HG03439 (cell line): ENCODE measurements around the gene PRR7.

Experiments used
- ATAC-seq: cut with Tn5 transposase; IDR thresholded peaks from one replicate; pipeline ENCODE4 v1.9.1; 2021; ENCODE audit warnings: mild to moderate bottlenecking, moderate library complexity; ENCODE audit not compliant: unreplicated experiment

PRR7 gene

GRCh38 chr5:177449140-177450061, 2.8 kb downstream of the PRR7 start:
- no peak for ATAC-seq

DNA sequence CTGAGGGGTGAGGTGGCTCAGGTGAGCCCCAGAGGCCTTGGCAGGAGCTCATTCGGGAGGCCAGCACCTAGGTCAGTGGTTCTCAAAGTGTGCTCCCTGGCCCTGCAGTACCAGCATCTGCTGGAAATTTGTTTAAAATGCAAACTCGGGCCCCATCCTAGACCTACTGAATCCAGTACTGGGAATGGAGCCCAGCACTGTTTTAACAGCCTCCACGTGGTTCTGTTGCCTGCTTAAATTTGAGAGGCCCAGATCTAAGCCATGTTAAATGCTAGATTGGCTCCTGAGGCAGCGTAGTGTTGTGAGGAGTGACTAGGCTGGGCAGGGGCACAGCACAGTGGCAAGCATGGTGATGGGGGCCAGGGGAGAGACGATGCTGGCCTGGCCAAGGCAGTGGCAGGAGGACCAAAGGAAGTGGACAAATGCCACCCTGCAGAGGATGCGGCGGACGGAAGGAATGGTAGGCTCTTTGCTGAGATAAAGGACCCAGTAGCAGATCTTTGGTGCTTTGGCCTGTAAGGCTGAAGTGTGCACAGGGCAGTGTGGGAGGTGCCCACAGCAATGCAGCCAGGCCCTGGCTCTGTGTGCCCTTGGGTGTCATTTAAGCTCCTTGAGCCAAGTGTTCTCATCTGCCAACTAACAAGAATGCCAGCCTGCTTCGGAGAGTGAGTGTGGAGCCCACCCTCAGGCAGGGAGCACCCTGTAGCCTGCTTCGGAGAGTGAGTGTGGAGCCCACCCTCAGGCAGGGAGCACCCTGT, 4.2 kb downstream of the PRR7 start:
- no peak for ATAC-seq

- no peak for ATAC-seq
These were observed 6.3 kb downstream of the PRR7 start for GRCh38 chr5:177452688-177453638.

GRCh38 chr5:177453852-177454396, 7.3 kb downstream of the PRR7 start:
- ATAC-seq = peak; percentile 4

DNA sequence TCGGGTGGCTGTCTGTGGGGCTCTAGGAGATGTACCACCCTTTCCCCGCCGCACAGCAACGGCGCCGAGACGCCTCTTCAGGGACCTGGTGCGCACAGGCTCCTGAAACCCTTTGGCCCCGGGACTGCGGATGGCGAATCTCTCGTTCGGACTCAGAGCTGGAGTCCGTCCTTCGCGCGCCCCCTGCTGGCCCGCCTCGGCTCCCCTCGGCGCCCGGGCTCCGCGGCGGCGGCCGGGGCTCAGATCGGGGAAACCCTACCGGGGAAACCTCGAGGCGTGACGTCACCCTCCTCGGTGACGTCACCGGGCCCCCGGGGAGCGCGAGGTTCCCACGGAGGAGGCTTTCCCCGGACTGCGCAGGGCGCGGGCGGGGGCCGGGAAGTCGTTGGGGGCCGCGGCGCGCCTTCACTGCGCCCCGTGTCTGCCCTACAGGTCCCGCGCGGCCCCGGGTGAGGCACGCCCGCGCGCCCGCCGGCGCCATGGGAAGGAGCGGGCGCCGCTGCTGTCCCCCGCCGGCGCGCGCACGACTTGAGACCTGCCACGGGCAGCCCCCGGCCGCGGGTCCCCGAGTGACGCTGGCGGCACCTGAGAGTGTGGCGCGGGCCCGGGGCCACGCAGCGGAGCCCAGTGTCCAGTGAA, 7.9 kb downstream of the PRR7 start:
- peak; percentile 42 for ATAC-seq

- ATAC-seq = peak; percentile 49
These were observed 8.5 kb downstream of the PRR7 start for GRCh38 chr5:177455036-177455660.

DNA sequence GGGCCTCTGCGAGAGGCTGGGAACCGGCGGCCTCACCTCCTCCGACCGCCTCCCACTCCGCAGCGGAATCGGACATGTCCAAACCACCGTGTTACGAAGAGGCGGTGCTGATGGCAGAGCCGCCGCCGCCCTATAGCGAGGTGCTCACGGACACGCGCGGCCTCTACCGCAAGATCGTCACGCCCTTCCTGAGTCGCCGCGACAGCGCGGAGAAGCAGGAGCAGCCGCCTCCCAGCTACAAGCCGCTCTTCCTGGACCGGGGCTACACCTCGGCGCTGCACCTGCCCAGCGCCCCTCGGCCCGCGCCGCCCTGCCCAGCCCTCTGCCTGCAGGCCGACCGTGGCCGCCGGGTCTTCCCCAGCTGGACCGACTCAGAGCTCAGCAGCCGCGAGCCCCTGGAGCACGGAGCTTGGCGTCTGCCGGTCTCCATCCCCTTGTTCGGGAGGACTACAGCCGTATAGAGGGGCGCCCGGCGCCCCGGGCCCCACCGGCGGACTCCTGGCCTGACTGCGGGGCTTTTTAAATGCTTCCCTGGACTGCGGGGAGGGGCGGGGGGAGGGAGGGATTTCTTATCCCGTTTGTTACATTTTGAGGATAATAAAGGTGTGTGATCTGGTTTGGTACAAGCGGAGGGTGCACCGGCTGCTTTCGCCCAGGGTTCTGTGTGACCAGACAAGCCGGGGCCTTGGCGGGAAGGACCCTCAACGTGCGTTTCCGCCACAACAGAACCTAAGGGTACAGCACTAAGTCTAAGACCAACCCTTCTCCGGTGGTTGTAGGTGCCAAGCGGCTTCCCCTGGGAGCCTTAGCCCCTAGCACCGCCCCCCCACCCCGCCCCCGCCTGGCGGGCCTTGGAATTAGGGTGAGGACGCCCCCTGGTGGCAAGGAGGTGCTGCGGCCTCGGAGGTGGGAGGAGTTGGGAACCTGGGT, 9.3 kb downstream of the PRR7 start:
- ATAC-seq = peak; percentile 25

GRCh38 chr5:177456591-177456964, 10.0 kb downstream of the PRR7 start:
- ATAC-seq = no peak

- ATAC-seq = peak; percentile 31
These were observed 10.6 kb downstream of the PRR7 start for GRCh38 chr5:177456976-177457851.

- no peak for ATAC-seq
These were observed 11.5 kb downstream of the PRR7 start for GRCh38 chr5:177457852-177458681.

DNA sequence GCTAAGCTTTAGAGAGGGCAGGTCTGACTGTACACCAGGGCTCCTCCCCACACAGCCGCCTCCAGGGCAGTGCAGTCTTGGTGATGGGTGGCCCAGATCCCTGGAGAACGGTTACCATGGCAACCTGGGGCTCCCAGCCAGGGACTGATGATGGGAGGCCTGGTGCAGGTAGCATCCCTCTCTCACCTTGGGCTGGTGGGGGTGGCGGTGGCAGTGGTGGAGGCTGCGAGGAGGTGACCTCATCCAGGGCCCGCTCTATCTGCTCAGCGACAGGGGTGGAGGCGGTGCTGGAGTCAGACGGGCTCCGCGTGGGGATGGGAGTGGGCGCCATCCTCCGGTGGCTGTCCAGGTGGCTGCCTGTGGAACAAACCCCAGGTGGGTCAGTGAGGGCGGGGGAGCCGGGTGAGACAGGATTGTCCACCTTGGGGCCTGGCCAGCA, 12.3 kb downstream of the PRR7 start:
- ATAC-seq = no peak

DNA sequence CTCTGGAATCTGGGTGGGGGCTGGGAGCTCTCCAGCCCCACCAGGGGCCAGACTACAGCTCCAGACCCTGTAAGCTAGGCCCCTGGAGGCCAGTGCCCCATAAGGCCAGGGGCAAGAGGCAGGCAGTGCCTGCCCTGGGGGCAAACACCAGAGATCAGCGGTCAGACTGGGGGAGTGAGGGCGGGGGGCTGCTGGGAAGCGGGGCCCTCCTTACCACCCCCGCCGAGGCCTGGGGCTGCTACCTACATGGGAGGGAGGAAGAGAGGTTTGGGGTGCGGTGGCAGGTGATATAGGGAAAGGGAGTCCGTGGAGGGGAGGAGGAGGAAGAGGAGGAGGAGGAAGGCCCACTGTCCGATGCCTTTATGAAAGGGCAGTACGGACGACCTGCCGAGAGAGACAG, 12.7 kb downstream of the PRR7 start:
- no peak for ATAC-seq

DNA sequence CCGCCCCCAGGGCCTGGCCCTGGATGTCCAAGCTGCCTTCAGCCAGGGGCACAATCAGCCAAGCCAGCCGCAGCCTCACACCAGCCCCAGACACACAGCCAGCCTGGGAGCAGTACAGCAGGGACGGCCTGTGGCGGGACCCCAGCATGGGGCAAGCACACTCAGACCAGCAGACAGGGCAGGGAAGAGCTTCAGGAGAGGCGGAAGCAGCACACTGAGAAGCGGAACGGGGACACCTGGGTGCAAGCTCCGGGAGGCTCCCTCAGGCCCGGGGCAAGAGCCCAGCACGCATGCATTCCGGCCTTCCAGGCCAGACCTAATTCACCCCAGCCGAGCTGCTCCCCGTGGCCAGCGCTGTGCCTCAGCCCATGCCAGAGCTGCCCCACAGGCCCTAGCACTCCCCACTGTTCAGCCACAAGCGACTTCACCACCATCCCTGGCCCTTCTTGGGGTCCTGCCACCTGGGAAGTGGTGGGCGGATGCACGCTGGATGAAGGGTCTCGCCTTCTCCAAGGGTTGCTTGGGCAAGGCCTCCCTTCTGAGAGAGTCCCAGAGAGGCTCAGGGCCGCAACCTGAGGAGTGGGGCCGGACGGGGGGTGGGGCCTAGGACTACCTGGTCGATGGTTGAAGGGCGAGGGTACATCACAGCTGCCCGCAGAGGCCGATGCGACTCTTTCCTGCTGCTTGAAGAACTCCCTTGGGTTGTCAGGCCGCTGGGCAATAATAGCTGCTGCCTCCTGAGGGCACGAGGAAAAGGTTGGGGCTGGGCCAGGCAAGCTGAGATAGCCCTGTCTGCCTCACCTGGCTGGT, 13.4 kb downstream of the PRR7 start:
- no peak for ATAC-seq

GRCh38 chr5:177462021-177462670, 15.5 kb downstream of the PRR7 start:
- ATAC-seq = no peak

DNA sequence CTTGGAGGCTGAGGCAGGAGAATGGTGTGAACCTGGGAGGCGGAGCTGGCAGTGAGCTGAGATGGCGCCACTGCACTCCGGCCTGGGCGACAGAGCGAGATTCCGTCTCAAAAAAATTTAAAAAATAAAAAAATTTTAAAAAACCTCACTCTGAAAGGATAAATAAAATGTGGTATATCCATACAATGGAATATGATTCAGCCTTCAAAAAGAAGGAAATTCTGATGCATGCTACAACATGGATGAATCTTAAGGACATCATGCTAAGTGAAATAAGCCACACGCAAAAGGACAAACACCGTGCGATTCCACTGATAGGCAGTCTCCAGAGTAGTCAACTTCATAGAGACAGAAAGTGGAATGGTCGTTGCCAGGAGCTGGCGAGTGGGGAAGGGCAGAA, 18.4 kb downstream of the PRR7 start:
- no peak for ATAC-seq
